Endothelial cell of umbilical vein (primary cell): ENCODE measurements around the gene TCF21.
A peak's percentile ranks its signal among the peaks of the same experiment; 100 is the strongest.

Source experiments
- CTCF ChIP-seq, 2 donors: IDR thresholded peaks; 1 replicate in 1 of 2; 2 replicates in 1 of 2; pipeline ENCODE4 v1.5.1; 2011; ENCODE audit warnings: low read length in 2 of 2, mild to moderate bottlenecking in 2 of 2, moderate library complexity in 2 of 2, control low read depth in 1 of 2, inconsistent platforms in 1 of 2, low read depth in 1 of 2; ENCODE audit not compliant: insufficient read depth in 1 of 2; ENCODE audit errors: extremely low read depth in 1 of 2
- EZH2 ChIP-seq: IDR thresholded peaks from 2 replicates; pipeline ENCODE4 v1.6.1; 2012; ENCODE audit warnings: borderline replicate concordance, low read depth, mild to moderate bottlenecking, moderate library complexity, low read length, inconsistent platforms; ENCODE audit not compliant: severe bottlenecking
- FOS ChIP-seq: IDR thresholded peaks from 2 replicates; pipeline ENCODE4 v1.6.1; 2011; ENCODE audit warnings: mild to moderate bottlenecking, low read length, moderate library complexity, borderline replicate concordance; ENCODE audit not compliant: insufficient read depth
- GATA2 ChIP-seq: IDR thresholded peaks from 2 replicates; pipeline ENCODE4 v1.7.0; 2011; ENCODE audit warnings: low read depth, mild to moderate bottlenecking, moderate library complexity, mixed read lengths, low read length; ENCODE audit not compliant: insufficient read length, insufficient read depth
- JUN ChIP-seq: IDR thresholded peaks from 2 replicates; pipeline ENCODE4 v1.6.1; 2011; ENCODE audit warnings: borderline replicate concordance, low read depth; ENCODE audit not compliant: insufficient read length, insufficient read depth
- MAX ChIP-seq: IDR thresholded peaks from 2 replicates; pipeline ENCODE4 v1.6.1; 2011; ENCODE audit not compliant: insufficient read depth, insufficient read length
- MYC ChIP-seq: IDR thresholded peaks from one replicate; pipeline ENCODE4 v1.6.1; 2011; ENCODE audit warnings: mild to moderate bottlenecking, low read depth, low read length
- POLR2A ChIP-seq: IDR thresholded peaks from 2 replicates; pipeline ENCODE4 v1.6.1; 2012; ENCODE audit warnings: low read depth, mild to moderate bottlenecking, control low read depth, low read length
- POLR2AphosphoS5 ChIP-seq: IDR thresholded peaks from 2 replicates; pipeline ENCODE4 v1.6.1; 2012; ENCODE audit warnings: low read depth, mild to moderate bottlenecking, control low read depth, low read length, moderate library complexity; ENCODE audit not compliant: insufficient read depth

GRCh38 chr6:133892813-133893691, 4.1 kb downstream of the TCF21 start:
- TF ChIP-seq CTCF (IDR thresholded peaks at IDR 0.05; ENCODE audit: extremely low read depth in 1 of 2, insufficient read depth in 1 of 2, low read depth in 1 of 2, low read length in 2 of 2) (no peak), EZH2 (peak; percentile 91), POLR2AphosphoS5 (no peak), POLR2A (no peak), MYC (no peak), GATA2 (no peak), FOS (no peak), MAX (no peak), JUN (no peak)
